GM12872 (cell line): ENCODE results near the gene CEACAM20.

Experiments used
- TF ChIP-seq, protein P1 (sequence below): IDR thresholded peaks from 3 replicates; pipeline ENCODE4 v1.5.1; 2011; ENCODE audit warnings: low read depth, mild to moderate bottlenecking, low read length, moderate library complexity; ENCODE audit not compliant: insufficient read depth

CEACAM20 gene

DNA sequence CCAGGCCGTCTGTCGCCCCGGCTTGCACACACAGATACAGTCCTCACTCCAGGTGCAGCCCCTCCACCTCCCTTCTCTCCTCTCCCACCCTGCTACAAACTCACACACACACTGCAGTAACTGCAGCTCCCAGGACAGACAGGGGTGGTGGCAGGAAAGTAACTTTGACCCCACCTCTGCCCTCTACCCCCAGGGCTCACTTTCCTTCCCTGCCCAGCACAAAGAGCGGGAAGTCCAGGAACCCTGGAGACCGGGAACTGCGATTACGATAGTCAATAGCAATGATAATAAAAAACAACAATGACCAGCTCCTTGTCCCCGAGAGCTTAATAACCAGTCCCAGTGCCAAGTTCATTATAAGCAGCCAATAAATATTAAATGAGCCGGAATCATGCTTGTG lies at the start of gene CEACAM20:
TSS of gene CEACAM20 (minus strand) at position 140 of the 400 bp plus-strand sequence. CDS start 166 bp downstream, outside the sequence.
- TF ChIP-seq, protein P1, sequence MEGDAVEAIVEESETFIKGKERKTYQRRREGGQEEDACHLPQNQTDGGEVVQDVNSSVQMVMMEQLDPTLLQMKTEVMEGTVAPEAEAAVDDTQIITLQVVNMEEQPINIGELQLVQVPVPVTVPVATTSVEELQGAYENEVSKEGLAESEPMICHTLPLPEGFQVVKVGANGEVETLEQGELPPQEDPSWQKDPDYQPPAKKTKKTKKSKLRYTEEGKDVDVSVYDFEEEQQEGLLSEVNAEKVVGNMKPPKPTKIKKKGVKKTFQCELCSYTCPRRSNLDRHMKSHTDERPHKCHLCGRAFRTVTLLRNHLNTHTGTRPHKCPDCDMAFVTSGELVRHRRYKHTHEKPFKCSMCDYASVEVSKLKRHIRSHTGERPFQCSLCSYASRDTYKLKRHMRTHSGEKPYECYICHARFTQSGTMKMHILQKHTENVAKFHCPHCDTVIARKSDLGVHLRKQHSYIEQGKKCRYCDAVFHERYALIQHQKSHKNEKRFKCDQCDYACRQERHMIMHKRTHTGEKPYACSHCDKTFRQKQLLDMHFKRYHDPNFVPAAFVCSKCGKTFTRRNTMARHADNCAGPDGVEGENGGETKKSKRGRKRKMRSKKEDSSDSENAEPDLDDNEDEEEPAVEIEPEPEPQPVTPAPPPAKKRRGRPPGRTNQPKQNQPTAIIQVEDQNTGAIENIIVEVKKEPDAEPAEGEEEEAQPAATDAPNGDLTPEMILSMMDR, result no peak

DNA sequence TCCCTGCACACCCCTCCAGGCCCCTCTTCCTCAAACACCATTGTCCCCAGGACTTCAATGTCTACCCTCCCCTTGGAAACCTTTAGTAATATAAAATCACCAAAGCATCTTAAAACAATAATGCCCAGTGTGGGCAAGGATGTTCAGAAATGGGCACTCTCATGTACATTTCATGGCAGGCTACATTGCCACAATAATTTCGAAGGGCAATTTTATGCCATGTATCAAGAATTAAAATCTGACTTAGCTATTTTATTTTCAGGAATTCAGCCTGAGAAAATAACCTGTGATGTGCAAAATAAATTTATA lies 48.0 kb upstream of the CEACAM20 start:
- TF ChIP-seq, protein P1, result no peak

DNA sequence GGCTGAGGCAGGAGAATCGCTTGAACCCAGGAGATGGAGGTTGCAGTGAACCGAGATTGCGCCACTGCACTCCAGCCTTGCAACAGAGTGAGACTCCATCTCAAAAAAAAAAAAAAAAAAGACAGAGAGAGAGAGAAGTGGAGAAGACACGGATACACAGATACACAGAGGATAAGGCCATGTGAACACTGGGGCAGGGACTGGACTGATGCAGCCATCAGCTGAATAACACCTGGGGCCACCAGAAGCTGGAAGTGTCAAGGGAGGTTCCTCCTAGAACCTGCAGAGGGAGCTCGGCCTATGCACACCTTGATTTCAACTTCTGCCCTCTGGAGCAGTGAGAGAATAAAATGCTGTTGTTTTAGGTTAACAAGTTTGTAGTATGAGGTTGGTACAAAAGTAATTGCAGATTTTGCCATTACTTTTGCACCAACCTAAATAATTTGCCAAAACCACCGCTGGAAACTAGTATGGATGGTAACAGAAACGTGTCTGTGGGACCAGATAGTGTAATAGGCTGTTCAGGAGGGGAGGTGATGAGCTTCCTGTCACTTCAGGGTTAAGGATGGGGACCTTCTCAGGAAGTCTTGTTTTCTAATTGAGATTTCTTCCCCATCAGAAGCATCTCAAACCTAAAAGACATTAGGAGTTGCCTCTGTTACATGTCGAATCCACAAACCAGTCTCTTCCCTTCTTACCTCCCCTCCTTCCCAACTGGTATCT lies 47.5 kb upstream of the CEACAM20 start:
- TF ChIP-seq, protein P1, result peak; percentile 41; the same call in 2 of the 3 replicates

DNA sequence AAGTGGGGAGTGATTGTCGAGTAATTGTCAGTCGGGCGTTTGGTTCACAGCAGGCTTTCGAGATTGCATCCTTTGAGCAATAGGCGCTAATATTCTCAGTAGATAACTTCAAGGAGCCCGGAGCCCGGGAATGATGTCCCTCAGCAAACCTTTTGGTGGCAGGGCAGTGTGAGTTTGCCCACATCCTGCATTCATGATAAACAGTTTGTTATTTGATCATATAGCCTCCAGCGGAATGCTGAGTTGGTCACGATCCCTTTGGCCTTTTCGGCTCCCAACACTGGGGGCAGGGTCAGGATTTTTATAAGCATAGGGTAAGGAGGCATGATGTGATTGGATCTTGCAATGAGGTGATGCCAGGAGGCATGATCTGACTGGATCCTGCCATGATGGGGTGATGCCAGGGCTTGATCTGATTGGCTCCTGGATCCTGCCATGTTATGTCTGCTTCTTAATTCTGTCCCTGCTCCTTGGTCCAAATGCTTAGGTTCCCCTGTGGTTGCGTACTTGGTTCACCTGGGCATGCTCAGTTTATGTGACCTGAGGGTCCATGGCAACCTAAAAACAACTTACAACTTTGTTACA lies 45.7 kb upstream of the CEACAM20 start:
- TF ChIP-seq, protein P1, result no peak

DNA sequence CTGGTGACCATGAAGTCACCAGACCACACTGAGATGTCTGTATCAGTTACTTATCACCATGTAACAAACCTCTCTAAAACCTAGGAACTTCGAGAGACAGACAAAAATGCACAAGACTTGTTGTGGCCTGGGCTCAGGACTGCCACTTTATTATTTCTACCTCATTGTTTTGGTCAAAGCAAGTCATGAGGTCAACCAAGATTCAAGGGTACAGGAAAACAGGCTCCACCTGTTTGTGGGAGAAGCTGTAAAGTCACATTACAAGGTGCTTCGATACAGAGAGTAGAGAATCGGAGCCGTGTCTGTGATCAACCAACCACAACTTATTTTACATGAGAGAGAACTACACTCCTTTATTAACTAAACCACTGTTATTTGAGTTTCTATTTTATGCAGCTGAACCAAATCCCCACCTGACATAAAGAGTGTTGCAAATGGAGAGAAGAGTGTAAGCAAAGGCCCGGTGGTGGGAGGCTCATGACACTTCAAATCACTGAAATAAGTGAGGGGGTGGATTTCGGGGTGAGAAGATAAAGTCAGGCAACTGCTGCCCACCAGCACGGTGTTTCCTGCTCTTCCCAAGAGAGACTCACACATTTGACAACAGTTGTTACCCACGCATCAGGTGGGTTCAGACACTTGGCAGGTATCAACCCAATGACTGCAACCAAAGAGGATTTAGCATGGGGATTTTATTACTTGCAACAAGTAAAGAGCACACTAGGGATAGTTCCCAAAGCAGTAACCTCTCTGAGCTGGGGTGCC lies 44.9 kb upstream of the CEACAM20 start:
- TF ChIP-seq, protein P1, result no peak

DNA sequence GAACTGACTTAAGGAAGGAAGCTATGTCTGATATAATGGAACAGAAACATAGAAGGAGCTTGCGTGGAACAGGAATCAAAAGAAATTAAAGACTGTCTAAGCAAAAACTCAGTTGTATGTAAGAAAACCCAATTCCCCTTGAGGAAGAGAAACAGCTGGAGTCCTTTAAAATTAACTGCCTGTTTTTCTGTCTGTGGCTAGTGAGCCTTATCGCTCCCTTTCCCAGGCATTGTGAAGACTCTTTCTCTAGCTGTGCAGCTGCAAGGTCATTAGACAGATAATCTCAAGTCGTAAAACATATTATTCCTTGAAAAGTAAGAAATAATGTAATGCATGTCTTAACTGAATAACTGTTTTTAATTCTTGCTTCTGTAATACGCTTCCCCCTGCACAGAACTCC lies 44.2 kb upstream of the CEACAM20 start:
- TF ChIP-seq, protein P1, result no peak

DNA sequence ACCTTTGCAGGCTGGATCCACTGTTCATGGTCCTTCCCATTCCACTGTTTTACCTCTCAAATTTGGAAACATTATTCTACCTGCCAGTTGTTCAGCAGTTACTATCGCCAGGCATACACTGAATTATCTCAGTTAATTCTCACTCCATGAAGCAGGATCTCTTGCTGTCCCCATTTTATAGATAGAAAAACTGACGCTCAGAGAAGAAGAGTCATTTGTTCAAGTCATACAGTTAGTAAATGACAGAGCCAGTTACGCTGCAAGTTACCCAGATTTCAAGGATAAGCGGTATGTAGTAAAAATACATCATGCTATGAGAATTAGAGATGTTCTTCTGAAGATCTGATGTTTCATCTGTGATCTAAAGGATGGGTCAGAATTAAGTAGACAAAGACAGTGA lies 43.7 kb upstream of the CEACAM20 start:
- TF ChIP-seq, protein P1, result no peak
